HepG2 (cell line): Measurements from ENCODE around the gene PIEZO1. TPM values are rescaled to one million over a fixed set of nuclear protein-coding genes. Genes with fewer than 3 reads are reported as not detected.
A peak's percentile ranks its signal among the peaks of the same experiment; 100 is the strongest.
"Not testable (repeated sequence)": the region's sequence is repeated elsewhere in the genome, so short reads cannot be mapped to it uniquely, and the experiment has no call there.

Experiments
- ATAC-seq: fragments of 200-7000 bp; cut with Tn5 transposase; 3 replicates; pipeline ENCODE4 v1.9.1; 2020; ENCODE audit warnings: mild to moderate bottlenecking, moderate library complexity
- BruUV-seq: library from RNA; stranded (reverse); fragments of 400-500 nt; replicated peaks from 2 replicates; lab custom pipeline; 2021; lab: Mats Ljungman, UMichigan
- CTCF ChIA-PET: fragments of 300-600 bp; formaldehyde crosslinking; extraction: SDS; loops from one replicate; lab custom pipeline; 2021; ENCODE audit warnings: low total read pairs, inconsistent platforms, low intra/inter-chr PET ratio; lab: Yijun Ruan, JAX
- POLR2A ChIA-PET: fragments of 350-600 bp; sonication (Branson Sonifier 250); formaldehyde crosslinking; loops from one replicate; lab custom pipeline; 2020; ENCODE audit warnings: antibody characterized with exemption, inconsistent platforms; lab: Yijun Ruan, JAX
- DNase-seq: peaks from one replicate; pipeline ENCODE4 v3.0.0-alpha.2; 2015; ENCODE audit warnings: low spot score
- FAIRE-seq: peaks from 3 replicates; lab custom pipeline; 2011; peaks lifted over from hg19 to GRCh38; lab: Jason Lieb, UNC
- H2AFZ ChIP-seq: one replicate; pipeline ENCODE4 v1.6.1; 2011; ENCODE audit warnings: low read length, inconsistent platforms
- H3K27ac ChIP-seq: fragments of 300-600 bp; 3 replicates; pipeline ENCODE4 v1.8.0; 2011; ENCODE audit warnings: mixed run types, mild to moderate bottlenecking, mixed read lengths, low read length, inconsistent platforms; ENCODE audit not compliant: insufficient read depth; ENCODE audit errors: extremely low read length
- H3K27me3 ChIP-seq, 2 experiments: fragments of 200-600 bp in 1 of 2; 2 replicates in 1 of 2; 3 replicates in 1 of 2; pipeline versions ENCODE4 v1.6.0 to v1.8.0; 2011; ENCODE audit warnings: low read length in 2 of 2, mild to moderate bottlenecking in 2 of 2, moderate library complexity in 2 of 2, inconsistent platforms in 1 of 2; ENCODE audit not compliant: insufficient read depth in 2 of 2, control insufficient read depth in 1 of 2
- H3K36me3 ChIP-seq, 2 experiments: fragments of 200-600 bp in 1 of 2; replicated peaks in 1 of 2; 2 replicates in 1 of 2; 3 replicates in 1 of 2; pipeline versions ENCODE4 v1.5.1 to v1.8.0; 2011; ENCODE audit warnings: low read length in 2 of 2, inconsistent platforms in 1 of 2; ENCODE audit not compliant: insufficient read depth in 2 of 2, control insufficient read depth in 1 of 2
- H3K4me1 ChIP-seq: 2 replicates; pipeline ENCODE4 v1.5.1; 2012; ENCODE audit warnings: low read length, inconsistent platforms; ENCODE audit not compliant: insufficient read depth
- H3K4me2 ChIP-seq: 2 replicates; pipeline ENCODE4 v1.6.0; 2011; ENCODE audit warnings: low read depth, low read length, inconsistent platforms
- H3K4me3 ChIP-seq, 3 experiments: fragments of 200-600 bp in 1 of 3; sonication (generic), shearing (Covaris generic) in 1 of 3; replicated peaks in 1 of 3; 2 replicates each; pipeline ENCODE4 v1.5.1; 2011 to 2016; ENCODE audit warnings: low read length in 3 of 3, inconsistent platforms in 2 of 3, low read depth in 2 of 3, mild to moderate bottlenecking in 2 of 3, control low read depth in 1 of 3, mixed read lengths in 1 of 3; ENCODE audit not compliant: insufficient read depth in 1 of 3
- H3K79me2 ChIP-seq: one replicate; pipeline ENCODE4 v1.6.1; 2011; ENCODE audit warnings: low read length, inconsistent platforms; ENCODE audit not compliant: insufficient read depth
- H3K9ac ChIP-seq: 2 replicates; pipeline ENCODE4 v1.6.0; 2011; ENCODE audit warnings: mild to moderate bottlenecking, low read depth, low read length, inconsistent platforms; ENCODE audit not compliant: insufficient read depth
- H3K9me3 ChIP-seq: 2 replicates; pipeline ENCODE4 v1.5.1; 2012; ENCODE audit warnings: mild to moderate bottlenecking, low read length
- H4K20me1 ChIP-seq: 2 replicates; pipeline ENCODE4 v1.6.0; 2011; ENCODE audit warnings: inconsistent platforms, mild to moderate bottlenecking, low read length, moderate library complexity; ENCODE audit not compliant: insufficient read depth
- GPBP1L1 ChIP-seq: sonication (generic); formaldehyde crosslinking; IDR thresholded peaks from 2 replicates; pipeline ENCODE4 v1.5.0; 2020; ENCODE audit warnings: mild to moderate bottlenecking, missing genetic modification reagents
- MTERF4 ChIP-seq: sonication (generic); formaldehyde crosslinking; IDR thresholded peaks from 2 replicates; pipeline ENCODE4 v1.8.0; 2023; ENCODE audit warnings: mild to moderate bottlenecking, missing genetic modification reagents
- MXI1 ChIP-seq: IDR thresholded peaks from 3 replicates; pipeline ENCODE4 v1.6.1; 2012; ENCODE audit warnings: low read depth, low read length, inconsistent platforms, borderline replicate concordance
- NAIF1 ChIP-seq: sonication (generic); formaldehyde crosslinking; IDR thresholded peaks from 2 replicates; pipeline ENCODE4 v1.5.0; 2020; ENCODE audit warnings: mild to moderate bottlenecking, missing genetic modification reagents, borderline replicate concordance
- SMAD3 ChIP-seq: sonication (generic); formaldehyde crosslinking; IDR thresholded peaks from 2 replicates; pipeline ENCODE4 v1.4.0; 2020; ENCODE audit warnings: missing genetic modification reagents
- SNRNP70 ChIP-seq: fragments of 200-400 bp; formaldehyde crosslinking; IDR thresholded peaks from 2 replicates; pipeline ENCODE4 v1.6.1; 2017; ENCODE audit warnings: mild to moderate bottlenecking, low read depth, low read length, moderate library complexity
- SRSF9 ChIP-seq: fragments of 200-400 bp; formaldehyde crosslinking; IDR thresholded peaks from 2 replicates; pipeline ENCODE4 v1.6.1; 2018; ENCODE audit warnings: borderline replicate concordance, mild to moderate bottlenecking, low read depth, low read length; ENCODE audit not compliant: insufficient read depth, poor library complexity, severe bottlenecking
- ZFP82 ChIP-seq: sonication (generic); formaldehyde crosslinking; IDR thresholded peaks from 2 replicates; pipeline ENCODE4 v1.5.1; 2020; ENCODE audit warnings: mild to moderate bottlenecking, missing genetic modification reagents, borderline replicate concordance
- ZNF496 ChIP-seq: sonication (generic); formaldehyde crosslinking; IDR thresholded peaks from 2 replicates; pipeline ENCODE4 v1.8.1; 2023; ENCODE audit warnings: mild to moderate bottlenecking, moderate library complexity, missing genetic modification reagents; ENCODE audit not compliant: insufficient replicate concordance
- ZNF687 ChIP-seq: sonication (generic); formaldehyde crosslinking; IDR thresholded peaks from 2 replicates; pipeline ENCODE4 v1.5.1; 2020; ENCODE audit warnings: mild to moderate bottlenecking, missing genetic modification reagents, moderate library complexity
- ZNF768 ChIP-seq: sonication (generic); formaldehyde crosslinking; IDR thresholded peaks from 2 replicates; pipeline ENCODE4 v1.4.0; 2020; ENCODE audit warnings: missing genetic modification reagents
- WGBS: methylation state at CpG from one replicate; pipeline ENCODE4 v1.1.6; 2017; ENCODE audit warnings: low lambda C conversion rate; 5-methylcytosine and 5-hydroxymethylcytosine counted together
- in situ Hi-C: cut with HindIII; loops from 2 replicates; pipeline ENCODE4 v1.10.0; 2017; ENCODE audit warnings: low pct_unique_long_range_greater_than_20kb; ENCODE audit not compliant: extremely low pct_ligation_motif_present
- intact Hi-C: fragments of 100-400 bp; cut with micrococcal nuclease; formaldehyde crosslinking; loops from one replicate; pipeline ENCODE4 v1.10.0; 2022; ENCODE audit not compliant: unreplicated experiment
- polyA plus RNA-seq, 8 experiments: library from polyadenylated mRNA; depleted of rRNA in 3 of 8; stranded (reverse) in 7 of 8; unstranded in 1 of 8; fragments of >200 nt; fragmentation: Illumina TruSeq in 4 of 8; extraction: Trizol in 4 of 8; gene quantifications; 2 replicates each; pipeline versions ENCODE4 v1.2.1 to v1.2.3, GENCODE V29; 2011 to 2016; ENCODE audit warnings: low read depth in 4 of 8, missing spikeins in 1 of 8, mixed read lengths in 1 of 8; ENCODE audit not compliant: insufficient read depth in 1 of 8
- total RNA-seq, 5 experiments: library from RNA; depleted of rRNA; stranded (reverse); fragments of >200 nt; fragmentation: Illumina TruSeq; extraction: Trizol; gene quantifications; 2 replicates each; pipeline ENCODE4 v1.2.3, GENCODE V29; 2016; ENCODE audit warnings: low read depth in 1 of 5

The PIEZO1 gene
- total and polyA plus RNA-seq, 2 of the 13 experiments (the other 11 are each of a cell fraction or from before 2014, with no cell fraction given) = 67.9 to 85.0 TPM

GRCh38 chr16:88669493-88669892, 115.5 kb downstream of the PIEZO1 start:
- peaks cover 17% of the 10 kb centered on the region for H3K79me2 ChIP-seq
- H3K9me3 ChIP-seq = not testable (repeated sequence)
- POLR2A ChIA-PET = interaction anchor here (1.2 kb wide), 1 partner anchor 99 kb away, joined by 6 read pairs; the partner anchor contains the start of gene ZC3H18
- peak; percentile 29; the same call in 1 of the 2 replicates for TF ChIP-seq ZNF768 (CRISPR knock-in tag)
- TF ChIP-seq, all 625 proteins: peak for 1; not testable (repeated sequence) for 624
- H3K4me1 ChIP-seq = peaks cover 11% of the 10 kb centered on the region
- H3K4me3 ChIP-seq, BruUV-seq, CTCF ChIA-PET, H3K27ac ChIP-seq, H3K36me3 ChIP-seq, H4K20me1 ChIP-seq, in situ Hi-C loops, H3K4me2 ChIP-seq, intact Hi-C loops, H3K27me3 ChIP-seq, ATAC-seq, FAIRE-seq, DNase-seq, H2AFZ ChIP-seq, H3K9ac ChIP-seq: not testable (repeated sequence)
- 97% methylated on average over 8 of the region's 8 CpGs for WGBS

- Histone ChIP-seq H2AFZ (no peak overlapping the region), H3K36me3 (peaks cover 0 to 7% of the 10 kb centered on the region in 2 experiments; a peak in 3 of 5 replicates), H4K20me1 (peaks cover 2% of the 10 kb centered on the region; the same call in 1 of the 2 replicates), H3K9me3 (no peaks in the 10 kb centered on the region), H3K4me3 (no peak overlapping the region), H3K9ac (no peak overlapping the region), H3K4me1 (peaks cover 16% of the 10 kb centered on the region), H3K27ac (no peak overlapping the region), H3K27me3 (no peaks in the 10 kb centered on the region), H3K79me2 (peaks cover 32% of the 10 kb centered on the region), H3K4me2 (no peak overlapping the region)
- POLR2A ChIA-PET = interaction anchor here (1.2 kb wide), 1 partner anchor 20 kb away, joined by 3 read pairs; no protein-coding TSS in a partner anchor
- WGBS = 94% methylated on average over 5 of the region's 5 CpGs
- intact Hi-C loops = no loop called here
- ATAC-seq (no peak), FAIRE-seq (no peak), DNase-seq (no peak)
- BruUV-seq = no TSS peak
- in situ Hi-C loops = no loop called here
- CTCF ChIA-PET = no interaction called here
- TF ChIP-seq SNRNP70 = no peak
- no peak for TF ChIP-seq NAIF1
- TF ChIP-seq ZNF687 (CRISPR knock-in tag) = peak; percentile 36
- no peak for TF ChIP-seq ZNF496 (CRISPR knock-in tag)
- TF ChIP-seq SMAD3 = no peak
- TF ChIP-seq MXI1 = no peak
- TF ChIP-seq ZFP82 (CRISPR knock-in tag) = no peak
- no peak for TF ChIP-seq GPBP1L1
- TF ChIP-seq SRSF9 = no peak
- no peak for TF ChIP-seq MTERF4 (CRISPR knock-in tag)
These were observed 117.6 kb downstream of the PIEZO1 start for GRCh38 chr16:88667461-88667860.
